HepG2 (cell line): ENCODE measurements around the gene TPRN. TPM values are rescaled to one million over a fixed set of nuclear protein-coding genes. Genes with fewer than 3 reads are reported as not detected.

ENCODE experiments used
- AKNA ChIP-seq: sonication (generic); formaldehyde crosslinking; IDR thresholded peaks from 2 replicates; pipeline ENCODE4 v1.4.0; 2020; ENCODE audit warnings: missing genetic modification reagents, borderline replicate concordance
- GATA4 ChIP-seq: sonication (generic); IDR thresholded peaks from 2 replicates; pipeline ENCODE4 v1.6.1; 2016; ENCODE audit warnings: antibody characterized with exemption, low read depth, borderline replicate concordance
- HDAC1 ChIP-seq: sonication (generic); formaldehyde crosslinking; IDR thresholded peaks from 2 replicates; pipeline ENCODE4 v1.5.1; 2020; ENCODE audit warnings: mild to moderate bottlenecking, missing genetic modification reagents
- HES4 ChIP-seq: sonication (generic); formaldehyde crosslinking; IDR thresholded peaks from 2 replicates; pipeline ENCODE4 v1.9.0; 2021; ENCODE audit warnings: mild to moderate bottlenecking, missing genetic modification reagents, borderline replicate concordance
- HNRNPK ChIP-seq: fragments of 200-400 bp; formaldehyde crosslinking; IDR thresholded peaks from 2 replicates; pipeline ENCODE4 v1.6.1; 2018; ENCODE audit warnings: low read length, low read depth, moderate library complexity, mild to moderate bottlenecking; ENCODE audit not compliant: poor library complexity, severe bottlenecking
- HOXD1 ChIP-seq: sonication (generic); formaldehyde crosslinking; IDR thresholded peaks from 2 replicates; pipeline ENCODE4 v1.5.0; 2020; ENCODE audit warnings: missing genetic modification reagents
- JARID2 ChIP-seq: sonication (generic); formaldehyde crosslinking; IDR thresholded peaks from 2 replicates; pipeline ENCODE4 v1.8.1; 2023; ENCODE audit warnings: missing genetic modification reagents, inconsistent platforms; ENCODE audit not compliant: insufficient replicate concordance
- MXD1 ChIP-seq: sonication (generic); formaldehyde crosslinking; IDR thresholded peaks from 2 replicates; pipeline ENCODE4 v1.4.0; 2020; ENCODE audit warnings: mild to moderate bottlenecking, missing genetic modification reagents
- MXI1 ChIP-seq: IDR thresholded peaks from 3 replicates; pipeline ENCODE4 v1.6.1; 2012; ENCODE audit warnings: low read depth, low read length, inconsistent platforms, borderline replicate concordance
- NFKBIZ ChIP-seq: IDR thresholded peaks from 2 replicates; pipeline ENCODE4 v1.6.1; 2018; ENCODE audit warnings: missing genetic modification reagents, missing compliant biosample characterization
- PCBP1 ChIP-seq: fragments of 200-400 bp; formaldehyde crosslinking; IDR thresholded peaks from 2 replicates; pipeline ENCODE4 v1.6.1; 2017; ENCODE audit warnings: mild to moderate bottlenecking, low read depth, low read length, borderline replicate concordance
- RBM39 ChIP-seq: fragments of 200-400 bp; formaldehyde crosslinking; IDR thresholded peaks from one replicate; pipeline ENCODE4 v1.6.1; 2018; ENCODE audit warnings: antibody characterized with exemption, mild to moderate bottlenecking, low read depth, low read length; ENCODE audit not compliant: poor library complexity, severe bottlenecking
- REPIN1 ChIP-seq: sonication (generic); formaldehyde crosslinking; IDR thresholded peaks from 2 replicates; pipeline ENCODE4 v1.8.0; 2022; ENCODE audit warnings: missing genetic modification reagents, low read depth, mild to moderate bottlenecking, borderline replicate concordance
- TGIF2 ChIP-seq: IDR thresholded peaks from 2 replicates; pipeline ENCODE4 v1.6.1; 2016; ENCODE audit warnings: control low read depth, missing compliant biosample characterization
- THAP11 ChIP-seq: IDR thresholded peaks from 2 replicates; pipeline ENCODE4 v1.6.1; 2016; ENCODE audit warnings: missing biosample characterization, missing genetic modification reagents
- U2AF1 ChIP-seq: fragments of 200-400 bp; formaldehyde crosslinking; optimal IDR thresholded peaks from 2 replicates; pipeline ENCODE3; 2017; ENCODE audit warnings: mild to moderate bottlenecking, low read depth, low read length
- U2AF2 ChIP-seq: fragments of 200-400 bp; formaldehyde crosslinking; IDR thresholded peaks from 2 replicates; pipeline ENCODE4 v1.6.1; 2017; ENCODE audit warnings: low read depth, mild to moderate bottlenecking, low read length
- ZBTB37 ChIP-seq: sonication (generic); formaldehyde crosslinking; IDR thresholded peaks from 2 replicates; pipeline ENCODE4 v1.4.0; 2020; ENCODE audit warnings: mild to moderate bottlenecking, missing genetic modification reagents
- ZNF704 ChIP-seq: sonication (generic); formaldehyde crosslinking; IDR thresholded peaks from 2 replicates; pipeline ENCODE4 v1.8.1; 2023; ENCODE audit warnings: mild to moderate bottlenecking, inconsistent platforms, moderate library complexity, missing genetic modification reagents, borderline replicate concordance
- ZNF777 ChIP-seq: sonication (generic); formaldehyde crosslinking; IDR thresholded peaks from 2 replicates; pipeline ENCODE4 v1.4.0; 2020; ENCODE audit warnings: missing genetic modification reagents
- ZNF792 ChIP-seq: IDR thresholded peaks from 2 replicates; pipeline ENCODE4 v1.6.1; 2016
- ZNF839 ChIP-seq: sonication (generic); formaldehyde crosslinking; IDR thresholded peaks from 2 replicates; pipeline ENCODE4 v1.4.0; 2020; ENCODE audit warnings: missing genetic modification reagents, mild to moderate bottlenecking, borderline replicate concordance
- polyA plus RNA-seq, 8 experiments: library from polyadenylated mRNA; depleted of rRNA in 3 of 8; stranded (reverse) in 7 of 8; unstranded in 1 of 8; fragments of >200 nt; fragmentation: Illumina TruSeq in 4 of 8; extraction: Trizol in 4 of 8; gene quantifications; 2 replicates each; pipeline versions ENCODE4 v1.2.1 to v1.2.3, GENCODE V29; 2011 to 2016; ENCODE audit warnings: low read depth in 4 of 8, missing spikeins in 1 of 8, mixed read lengths in 1 of 8; ENCODE audit not compliant: insufficient read depth in 1 of 8
- total RNA-seq, 5 experiments: library from RNA; depleted of rRNA; stranded (reverse); fragments of >200 nt; fragmentation: Illumina TruSeq; extraction: Trizol; gene quantifications; 2 replicates each; pipeline ENCODE4 v1.2.3, GENCODE V29; 2016; ENCODE audit warnings: low read depth in 1 of 5

TPRN gene
- total and polyA plus RNA-seq, 2 of the 13 experiments (the other 11 are each of a cell fraction or from before 2014, with no cell fraction given) = 10.1 to 19.2 TPM

GRCh38 chr9:137223078-137223970 is 22.8 kb upstream of the TPRN start (continued):
- TF ChIP-seq ZBTB37 = no peak
- no peak for TF ChIP-seq AKNA (CRISPR knock-in tag)
- TF ChIP-seq ZNF777 (CRISPR knock-in tag) = peak; percentile 39; the same call in 1 of the 2 replicates
- no peak for TF ChIP-seq PCBP1
- TF ChIP-seq HNRNPK = no peak
- no peak for TF ChIP-seq U2AF2
- no peak for TF ChIP-seq ZNF792 (CRISPR knock-in tag)
- no peak for TF ChIP-seq NFKBIZ (CRISPR knock-in tag)
- TF ChIP-seq GATA4 = peak; percentile 27; the same call in 1 of the 2 replicates
- no peak for TF ChIP-seq JARID2 (CRISPR knock-in tag)
- no peak for TF ChIP-seq ZNF839
- no peak for TF ChIP-seq ZNF704 (CRISPR knock-in tag)
- TF ChIP-seq RBM39 = no peak
- TF ChIP-seq MXD1 (CRISPR knock-in tag) = peak; percentile 42
- peak; percentile 60 for TF ChIP-seq U2AF1
- TF ChIP-seq HES4 (CRISPR knock-in tag) = no peak
- no peak for TF ChIP-seq TGIF2 (CRISPR knock-in tag)
- no peak for TF ChIP-seq REPIN1 (CRISPR knock-in tag)
- TF ChIP-seq MXI1 = peak; percentile 78; the same call in 2 of the 3 replicates
- TF ChIP-seq THAP11 (CRISPR knock-in tag) = peak; percentile 87
- TF ChIP-seq HOXD1 (CRISPR knock-in tag) = no peak
- TF ChIP-seq HDAC1 = peak; percentile 57
